Heart right ventricle (tissue), 16 donors: Measurements from ENCODE around the gene CACNA2D2. TPM values are rescaled to one million over a fixed set of nuclear protein-coding genes. Genes with fewer than 3 reads are reported as not detected.

Source experiments
- ATAC-seq, 8 donors: fragments of 200-7000 bp; cut with Tn5 transposase; one replicate each; pipeline ENCODE4 v1.9.1; 2020; ENCODE audit warnings: mild to moderate bottlenecking in 8 of 8, moderate library complexity in 8 of 8, moderate number of reproducible peaks in 1 of 8
- DNase-seq, 2 donors: peaks; one replicate each; pipeline ENCODE4 v3.0.0-alpha.2; 2020
- H3K27ac ChIP-seq, 10 donors: fragments of 200-600 bp; sonication (generic) in 2 of 10; one replicate each; pipeline versions ENCODE4 v1.5.0 to v1.8.0; 2020 to 2022; ENCODE audit warnings: mild to moderate bottlenecking in 3 of 10
- H3K27me3 ChIP-seq, 7 donors: fragments of 200-600 bp; one replicate each; pipeline ENCODE4 v1.8.0; 2021 to 2022; ENCODE audit warnings: mild to moderate bottlenecking in 2 of 7
- H3K36me3 ChIP-seq, 9 donors: fragments of 200-600 bp; sonication (generic) in 1 of 9; one replicate each; pipeline versions ENCODE4 v1.5.0 to v1.8.0; 2020 to 2022; ENCODE audit warnings: mild to moderate bottlenecking in 2 of 9
- H3K4me1 ChIP-seq, 9 donors: fragments of 200-600 bp; sonication (generic) in 1 of 9; one replicate each; pipeline versions ENCODE4 v1.5.0 to v1.8.0; 2020 to 2022; ENCODE audit warnings: mild to moderate bottlenecking in 4 of 9
- H3K4me3 ChIP-seq, 10 donors: fragments of 200-600 bp; sonication (generic) in 2 of 10; one replicate each; pipeline versions ENCODE4 v1.5.0 to v1.8.0; 2020 to 2022; ENCODE audit warnings: mild to moderate bottlenecking in 7 of 10, moderate library complexity in 2 of 10
- H3K9me3 ChIP-seq, 11 donors: fragments of 200-600 bp in 10 of 11; sonication (generic) in 2 of 11; one replicate each; pipeline versions ENCODE4 v1.5.0 to v1.8.0; 2013 to 2022; ENCODE audit warnings: mild to moderate bottlenecking in 2 of 11, control low read depth in 1 of 11, moderate library complexity in 1 of 11
- WGBS, 2 donors: extraction: QIAGEN DNeasy Blood & Tissue Kit; methylation state at CpG; one replicate each; pipeline ENCODE4 v1.1.7; 2013; ENCODE audit warnings: inconsistent platforms in 1 of 2; 5-methylcytosine and 5-hydroxymethylcytosine counted together
- intact Hi-C, 10 donors: fragments of 100-400 bp; cut with DNase I; formaldehyde crosslinking; loops; one replicate each; pipeline versions ENCODE4 v1.11.1 to v1.14.2; 2022
- polyA plus RNA-seq, 2 donors: library from polyadenylated mRNA; stranded (reverse); fragments of 200-250 nt; gene quantifications; one replicate each; pipeline ENCODE4 v1.2.3, GENCODE V29; 2013
- total RNA-seq, 10 donors: library from RNA; stranded (reverse); fragmentation: NEBNext Ultra II Directional in 3 of 10; extraction: Animal tissue kit (Norgen Biotek cat#: 25700) in 3 of 10; gene quantifications; one replicate each; pipeline versions ENCODE4 v1.2.1 to v1.2.4, GENCODE V29; 2021 to 2023
- TF ChIP-seq, protein P1 (sequence below), 9 donors: fragments of 200-600 bp; sonication (generic) in 2 of 9; IDR thresholded peaks; one replicate each; pipeline versions ENCODE4 v1.5.0 to v1.8.0; 2021 to 2022; ENCODE audit warnings: antibody characterized with exemption in 9 of 9, mild to moderate bottlenecking in 5 of 9, moderate library complexity in 1 of 9
- donor health status: Arrhythmogenic right ventricular cardiomyopathy.
- donor health status: ischemic (EF 13 %, LVEDD 7.1; RV severe dilation, severe dysfunction).
- donor health status: healthy with polysubstance abuse.
- donor health status: DM: no; HTN: yes; CAD: no.
- donor health status: DM: no; HTN: no; CAD: no.
- donor health status: ischemic (EF 25% LVEDD 6.9; RV normal size, moderate dysfunction).
- donor health status: ischemic (EF 25% LVEDD 5.7; RV mildly dilated, moderate dysfunction).
- donor health status: healthy.
- donor health status: DM: yes; HTN: yes; CAD: no.
- donor health status: Ischemic cardiomyopathy.
- donor health status: ischemic (EF 35%, LVEDD 5.7; RV mildly dilated, moderate dysfunction).
- donor health status: nonischemic (EF 11% LVEDD 7.7; RV severe dilation, severe dysfunction).
- donor health status: DM: yes; HTN: yes; CAD: no.
- donor health status: PGD.
- donor health status: ischemic (EF 29% LVEDD 5.4; RV normal size, mild dysfunction).
- donor health status: nonischemic (EF 23%, LVEDD 6.1; RV moderate dilation, normal function).

The CACNA2D2 gene
- total and polyA plus RNA-seq, 12 donors, result 0.42 to 3.9 (median 2.4) TPM

DNA sequence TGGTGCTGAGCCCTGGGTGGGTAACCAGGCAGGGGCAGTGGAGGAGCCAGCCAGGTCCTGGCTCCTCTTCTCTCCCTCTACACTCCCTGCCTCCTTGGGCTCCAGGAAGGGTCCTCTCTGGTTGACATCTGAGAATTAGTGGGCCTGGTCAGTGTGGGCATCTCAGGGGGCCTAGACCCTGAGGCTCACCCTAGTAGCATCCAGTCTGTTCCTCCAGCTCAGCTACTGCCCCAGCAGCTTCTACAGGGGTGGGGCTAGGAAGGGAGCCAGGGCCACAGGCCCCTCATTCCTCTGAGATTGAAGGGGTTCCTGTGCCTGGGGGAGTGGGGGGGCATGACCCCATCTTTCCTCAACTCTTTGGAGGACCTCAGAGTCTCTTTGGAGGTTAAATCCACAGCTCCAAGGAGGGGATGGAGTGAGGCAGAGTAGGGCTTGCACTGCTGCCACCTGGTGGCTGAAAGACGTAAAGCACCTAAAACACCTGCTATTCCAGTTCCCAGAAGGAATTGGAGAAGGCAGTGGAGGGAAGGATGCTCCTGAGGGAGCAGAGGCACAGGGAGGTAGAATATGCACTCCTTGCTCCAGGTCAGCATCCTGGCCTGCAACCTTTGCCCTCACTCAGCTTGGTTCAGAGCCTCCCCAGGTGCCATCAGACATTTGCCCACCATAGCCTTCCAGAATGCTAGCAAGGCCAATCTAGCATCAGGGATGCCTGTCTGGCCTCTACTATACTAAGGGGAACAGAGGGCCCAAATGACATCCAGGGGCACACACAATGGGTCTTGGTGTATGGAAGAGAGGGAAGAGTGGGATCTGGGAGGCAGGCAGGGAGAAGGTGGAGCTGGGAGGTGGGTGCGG lies 39.0 kb upstream of the CACNA2D2 start:
- 50% methylated on average over 2 of the region's 2 CpGs for WGBS, 2 donors
- peak; percentile 57 to 64 for DNase-seq
- no peaks in the 10 kb centered on the region for H3K4me1 ChIP-seq
- peak; percentile 67 to 89 (median 74) for ATAC-seq
- H3K27me3 ChIP-seq, result peaks cover 0 to 7% (median 0%) of the 10 kb centered on the region in 7 donors
- H3K4me3 ChIP-seq, result no peak overlapping the region
- intact Hi-C loops, result loop anchor here (1.0 to 10.0 kb wide), 10 partner anchors 105 to 196 kb away; partner anchors contain the start of genes ZMYND10 (in 4 of the 10), CYB561D2 (in 1 of the 10) and NPRL2 (in 1 of the 10)
- TF ChIP-seq, protein P1, sequence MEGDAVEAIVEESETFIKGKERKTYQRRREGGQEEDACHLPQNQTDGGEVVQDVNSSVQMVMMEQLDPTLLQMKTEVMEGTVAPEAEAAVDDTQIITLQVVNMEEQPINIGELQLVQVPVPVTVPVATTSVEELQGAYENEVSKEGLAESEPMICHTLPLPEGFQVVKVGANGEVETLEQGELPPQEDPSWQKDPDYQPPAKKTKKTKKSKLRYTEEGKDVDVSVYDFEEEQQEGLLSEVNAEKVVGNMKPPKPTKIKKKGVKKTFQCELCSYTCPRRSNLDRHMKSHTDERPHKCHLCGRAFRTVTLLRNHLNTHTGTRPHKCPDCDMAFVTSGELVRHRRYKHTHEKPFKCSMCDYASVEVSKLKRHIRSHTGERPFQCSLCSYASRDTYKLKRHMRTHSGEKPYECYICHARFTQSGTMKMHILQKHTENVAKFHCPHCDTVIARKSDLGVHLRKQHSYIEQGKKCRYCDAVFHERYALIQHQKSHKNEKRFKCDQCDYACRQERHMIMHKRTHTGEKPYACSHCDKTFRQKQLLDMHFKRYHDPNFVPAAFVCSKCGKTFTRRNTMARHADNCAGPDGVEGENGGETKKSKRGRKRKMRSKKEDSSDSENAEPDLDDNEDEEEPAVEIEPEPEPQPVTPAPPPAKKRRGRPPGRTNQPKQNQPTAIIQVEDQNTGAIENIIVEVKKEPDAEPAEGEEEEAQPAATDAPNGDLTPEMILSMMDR (IDR thresholded peaks at IDR 0.05), result peak; percentile 86 to 93 (median 91)
- no peaks in the 10 kb centered on the region for H3K9me3 ChIP-seq
- no peak overlapping the region for H3K27ac ChIP-seq
- H3K36me3 ChIP-seq, result no peaks in the 10 kb centered on the region

DNA sequence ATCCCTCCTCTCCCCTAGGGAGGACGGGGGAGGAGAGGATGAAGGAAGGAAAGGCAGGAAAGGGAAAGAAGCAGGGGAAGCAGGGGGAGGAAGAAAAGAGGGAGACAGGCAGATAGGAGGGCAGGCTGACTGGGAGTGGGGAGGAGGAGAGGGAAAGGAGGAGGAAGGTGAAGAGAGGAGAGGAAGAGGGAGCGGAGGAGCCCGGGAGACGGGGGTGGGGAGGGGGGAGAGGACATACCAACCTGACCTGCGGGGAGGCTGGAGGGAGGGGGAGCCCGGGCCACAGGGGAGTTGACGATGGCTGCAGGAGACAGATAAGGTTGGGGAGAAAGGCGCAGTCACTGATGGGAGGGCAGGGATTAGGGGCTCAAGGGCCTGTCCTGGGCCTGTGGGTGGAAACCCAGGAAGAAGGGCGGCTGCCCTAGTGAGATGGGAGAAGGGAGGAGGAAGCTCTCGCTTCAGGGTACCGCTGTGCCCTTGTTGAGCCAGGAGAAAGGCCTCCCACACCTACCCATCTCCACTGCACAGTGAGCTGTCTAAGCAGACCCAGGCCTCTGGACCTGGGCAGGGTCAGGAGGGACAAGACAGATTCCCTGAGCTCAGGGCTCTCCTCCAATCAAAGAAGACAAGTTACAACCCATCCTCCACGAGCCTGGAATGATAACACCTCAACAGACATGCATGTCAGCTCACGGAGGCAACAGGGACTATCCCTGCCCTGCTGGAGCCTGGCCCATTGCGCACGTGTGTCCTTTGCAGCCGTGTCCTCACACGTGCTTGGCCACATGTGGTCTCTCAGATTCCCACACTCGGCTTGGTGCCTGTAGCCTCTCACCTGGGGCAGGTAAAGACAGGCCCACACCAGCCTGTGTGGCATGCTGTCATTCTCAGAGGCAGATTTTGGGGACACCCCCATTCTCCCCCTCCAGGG lies 36.2 kb upstream of the CACNA2D2 start:
- no peaks in the 10 kb centered on the region for H3K4me1 ChIP-seq
- H3K36me3 ChIP-seq, result no peaks in the 10 kb centered on the region
- H3K27ac ChIP-seq, result no peak overlapping the region
- WGBS, 2 donors, result 56 to 64% methylated on average over 18 of the region's 18 CpGs
- ATAC-seq, result no peak
- intact Hi-C loops, result loop anchor here in 6 of 10 donors (2.0 to 10.0 kb wide), 7 partner anchors 102 to 192 kb away; partner anchors contain the start of genes ZMYND10 (in 4 of the 6), CYB561D2 (in 1 of the 6) and NPRL2 (in 1 of the 6)
- TF ChIP-seq, protein P1 (IDR thresholded peaks at IDR 0.05), result no peak
- H3K27me3 ChIP-seq, result peaks cover 0 to 7% (median 0%) of the 10 kb centered on the region in 7 donors
- H3K4me3 ChIP-seq, result no peak overlapping the region
- DNase-seq, result no peak
- H3K9me3 ChIP-seq, result no peaks in the 10 kb centered on the region

DNA sequence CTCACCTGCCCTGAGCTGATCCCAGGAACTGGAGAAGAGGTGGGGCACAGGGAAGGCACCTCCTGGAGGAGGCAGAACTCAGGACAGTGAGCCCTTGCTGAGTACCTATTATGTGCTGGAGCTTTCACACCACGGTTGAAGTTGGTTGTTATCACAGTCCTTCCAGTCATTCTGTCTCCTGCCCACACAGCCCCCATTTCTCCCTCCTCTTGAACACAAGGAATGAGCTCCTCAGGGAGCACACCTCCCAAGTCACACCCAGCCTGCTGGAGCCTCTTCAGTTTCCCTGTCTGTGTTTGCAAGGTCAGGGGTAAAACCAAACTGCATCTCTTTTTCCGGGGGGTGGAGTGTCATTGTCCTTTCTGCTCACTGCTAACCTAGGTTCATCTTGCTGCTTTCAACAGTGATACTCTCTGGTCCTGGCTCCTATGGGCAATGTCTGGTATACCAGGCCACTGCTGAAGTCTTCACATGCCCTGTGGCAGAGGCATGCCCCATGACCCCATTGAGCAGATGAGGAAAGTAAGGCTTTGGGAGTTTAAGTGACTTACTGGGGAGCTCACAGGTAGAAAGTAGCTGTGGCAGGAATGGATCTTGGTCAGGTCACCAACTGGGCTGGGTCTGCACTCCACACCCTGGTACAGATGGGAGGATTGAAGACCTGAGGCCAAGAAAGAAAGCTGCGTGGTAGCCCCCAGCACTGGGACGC lies 34.1 kb upstream of the CACNA2D2 start:
- no peak overlapping the region for H3K4me3 ChIP-seq
- peaks cover 0 to 7% (median 0%) of the 10 kb centered on the region in 7 donors for H3K27me3 ChIP-seq
- no peaks in the 10 kb centered on the region for H3K4me1 ChIP-seq
- no peak for DNase-seq
- H3K36me3 ChIP-seq, result no peaks in the 10 kb centered on the region
- ATAC-seq, result no peak
- WGBS, 2 donors, result 70 to 74% methylated on average over 4 of the region's 4 CpGs
- intact Hi-C loops, result loop anchor here in 2 of 10 donors (5.0 to 10.0 kb wide), 2 partner anchors 100 to 163 kb away; no protein-coding TSS in a partner anchor
- no peak overlapping the region for H3K27ac ChIP-seq
- TF ChIP-seq, protein P1 (IDR thresholded peaks at IDR 0.05), result no peak
- H3K9me3 ChIP-seq, result no peaks in the 10 kb centered on the region
